ENCODE results near the gene PLEKHB1. TPM values are rescaled to one million over a fixed set of nuclear protein-coding genes. Genes with fewer than 3 reads are reported as not detected.
A peak's percentile ranks its signal among the peaks of the same experiment; 100 is the strongest.

Gene PLEKHB1
- total RNA-seq, 3 donors from 2014 or later, result 11.4 to 45.2 (median 19.7) TPM

GRCh38 chr11:73680687-73681086 lies 34.3 kb downstream of the PLEKHB1 start:
- no peaks in the 10 kb centered on the region for H3K9me3 ChIP-seq
- H3K36me3 ChIP-seq (ENCODE audit: low read depth), result no peaks in the 10 kb centered on the region

GRCh38 chr11:73693899-73694525 lies 47.6 kb downstream of the PLEKHB1 start:
- H3K4me3 ChIP-seq, result no peak overlapping the region
- no peaks in the 10 kb centered on the region for H3K4me1 ChIP-seq (ENCODE audit: low read depth)
- no peak for TF ChIP-seq CTCF (IDR thresholded peaks at IDR 0.05)
- no peaks in the 10 kb centered on the region for H3K9me3 ChIP-seq
- DNase-seq, result no peak
- no peaks in the 10 kb centered on the region for H3K36me3 ChIP-seq (ENCODE audit: low read depth)
- ATAC-seq, result peak; percentile 56
- intact Hi-C loops (cut with DNase I, micrococcal nuclease), result no loop called here

More at GRCh38 chr11:73680687-73681086, 34.3 kb downstream of the PLEKHB1 start:
- TF ChIP-seq CTCF (IDR thresholded peaks at IDR 0.05), result no peak
- no peak for DNase-seq
- Histone ChIP-seq H3K4me1 (ENCODE audit: low read depth) (no peaks in the 10 kb centered on the region), H3K4me3 (no peak overlapping the region)
- peak; percentile 31 for ATAC-seq
- intact Hi-C loops (cut with DNase I, micrococcal nuclease), result no loop called here

GRCh38 chr11:73705053-73705452 lies 58.7 kb downstream of the PLEKHB1 start:
- ATAC-seq (peak; percentile 97), DNase-seq (peak in 1 of 3 donors; percentile 24)
- H3K9me3 ChIP-seq, result no peaks in the 10 kb centered on the region
- TF ChIP-seq CTCF (IDR thresholded peaks at IDR 0.05), result no peak
- H3K36me3 ChIP-seq (ENCODE audit: low read depth), result no peaks in the 10 kb centered on the region
- intact Hi-C loops (cut with DNase I, micrococcal nuclease), result no loop called here
- no peaks in the 10 kb centered on the region for H3K4me1 ChIP-seq (ENCODE audit: low read depth)
- no peak overlapping the region for H3K4me3 ChIP-seq

- intact Hi-C loops (cut with DNase I, micrococcal nuclease), result no loop called here
- TF ChIP-seq CTCF (IDR thresholded peaks at IDR 0.05), result no peak
- H3K4me3 ChIP-seq, result no peak overlapping the region
- H3K9me3 ChIP-seq, result no peaks in the 10 kb centered on the region
- DNase-seq (no peak), ATAC-seq (no peak)
- H3K36me3 ChIP-seq (ENCODE audit: low read depth), result no peaks in the 10 kb centered on the region
- H3K4me1 ChIP-seq (ENCODE audit: low read depth), result no peaks in the 10 kb centered on the region
Observed at GRCh38 chr11:73710964-73711363, 64.6 kb downstream of the PLEKHB1 start.

Other genes with a start within 250 kb of the PLEKHB1 start
- gene FAM168A, start 48.5 kb upstream of the PLEKHB1 start, total RNA-seq, result 10 to 100 TPM; 16.6 to 46.4 (median 19.9) TPM
- 100 to 1,000 TPM; 138 to 140 (median 139) TPM for gene RAB6A, start 114.5 kb downstream of the PLEKHB1 start, total RNA-seq
- 10 to 100 TPM; 31.5 to 41.2 (median 39.7) TPM for gene MRPL48, start 141.3 kb downstream of the PLEKHB1 start, total RNA-seq
- gene COA4, start 230.3 kb downstream of the PLEKHB1 start, total RNA-seq, result 10 to 100 TPM; 55.7 to 76.3 (median 61.0) TPM
- 10 to 100 TPM; 13.8 to 19.7 (median 14.8) TPM for gene PAAF1, start 230.4 kb downstream of the PLEKHB1 start, total RNA-seq

Data from mucosa of descending colon (tissue), 3 donors.